ENCODE results near the gene MTAP.

DNA sequence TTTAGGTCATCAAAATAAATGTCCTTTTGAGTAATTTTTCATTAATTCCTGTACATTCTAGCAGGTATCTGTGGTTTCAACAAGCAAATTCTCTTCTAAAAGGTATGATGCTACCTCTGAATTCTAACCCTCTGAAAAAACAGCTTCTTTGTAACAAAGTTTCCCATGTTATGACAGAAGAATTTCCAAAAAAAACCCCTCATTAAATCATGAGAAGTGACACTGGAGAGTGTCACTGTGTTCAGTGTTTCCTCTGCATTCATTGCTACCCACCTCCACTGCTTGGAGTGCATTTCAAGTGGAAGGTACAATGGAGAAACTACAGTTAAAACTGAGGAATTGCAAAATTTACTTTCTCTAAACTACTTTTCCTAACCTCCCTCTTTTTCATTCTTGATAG lies 181.7 kb downstream of the MTAP start:
- TF ChIP-seq, protein P1, sequence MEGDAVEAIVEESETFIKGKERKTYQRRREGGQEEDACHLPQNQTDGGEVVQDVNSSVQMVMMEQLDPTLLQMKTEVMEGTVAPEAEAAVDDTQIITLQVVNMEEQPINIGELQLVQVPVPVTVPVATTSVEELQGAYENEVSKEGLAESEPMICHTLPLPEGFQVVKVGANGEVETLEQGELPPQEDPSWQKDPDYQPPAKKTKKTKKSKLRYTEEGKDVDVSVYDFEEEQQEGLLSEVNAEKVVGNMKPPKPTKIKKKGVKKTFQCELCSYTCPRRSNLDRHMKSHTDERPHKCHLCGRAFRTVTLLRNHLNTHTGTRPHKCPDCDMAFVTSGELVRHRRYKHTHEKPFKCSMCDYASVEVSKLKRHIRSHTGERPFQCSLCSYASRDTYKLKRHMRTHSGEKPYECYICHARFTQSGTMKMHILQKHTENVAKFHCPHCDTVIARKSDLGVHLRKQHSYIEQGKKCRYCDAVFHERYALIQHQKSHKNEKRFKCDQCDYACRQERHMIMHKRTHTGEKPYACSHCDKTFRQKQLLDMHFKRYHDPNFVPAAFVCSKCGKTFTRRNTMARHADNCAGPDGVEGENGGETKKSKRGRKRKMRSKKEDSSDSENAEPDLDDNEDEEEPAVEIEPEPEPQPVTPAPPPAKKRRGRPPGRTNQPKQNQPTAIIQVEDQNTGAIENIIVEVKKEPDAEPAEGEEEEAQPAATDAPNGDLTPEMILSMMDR (conservative IDR thresholded peaks at IDR 0.05) = no peak
- no peak for TF ChIP-seq EZH2 (IDR thresholded peaks at IDR 0.05; ENCODE audit: low read depth)
